NCI-H82 treated with DMSO at 0.1 percent for 48 hours (cell line): Measurements from ENCODE around the gene C3orf52.
A peak's percentile ranks its signal among the peaks of the same experiment; 100 is the strongest.
"Not testable (repeated sequence)": the region's sequence is repeated elsewhere in the genome, so short reads cannot be mapped to it uniquely, and the experiment has no call there.

Source experiments
- DNase-seq: peaks from one replicate; lab custom pipeline; 2025; ENCODE audit not compliant: unreplicated experiment; lab: John Stamatoyannopoulos, UW

Gene C3orf52, protein sequence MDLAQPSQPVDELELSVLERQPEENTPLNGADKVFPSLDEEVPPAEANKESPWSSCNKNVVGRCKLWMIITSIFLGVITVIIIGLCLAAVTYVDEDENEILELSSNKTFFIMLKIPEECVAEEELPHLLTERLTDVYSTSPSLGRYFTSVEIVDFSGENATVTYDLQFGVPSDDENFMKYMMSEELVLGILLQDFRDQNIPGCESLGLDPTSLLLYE

DNA sequence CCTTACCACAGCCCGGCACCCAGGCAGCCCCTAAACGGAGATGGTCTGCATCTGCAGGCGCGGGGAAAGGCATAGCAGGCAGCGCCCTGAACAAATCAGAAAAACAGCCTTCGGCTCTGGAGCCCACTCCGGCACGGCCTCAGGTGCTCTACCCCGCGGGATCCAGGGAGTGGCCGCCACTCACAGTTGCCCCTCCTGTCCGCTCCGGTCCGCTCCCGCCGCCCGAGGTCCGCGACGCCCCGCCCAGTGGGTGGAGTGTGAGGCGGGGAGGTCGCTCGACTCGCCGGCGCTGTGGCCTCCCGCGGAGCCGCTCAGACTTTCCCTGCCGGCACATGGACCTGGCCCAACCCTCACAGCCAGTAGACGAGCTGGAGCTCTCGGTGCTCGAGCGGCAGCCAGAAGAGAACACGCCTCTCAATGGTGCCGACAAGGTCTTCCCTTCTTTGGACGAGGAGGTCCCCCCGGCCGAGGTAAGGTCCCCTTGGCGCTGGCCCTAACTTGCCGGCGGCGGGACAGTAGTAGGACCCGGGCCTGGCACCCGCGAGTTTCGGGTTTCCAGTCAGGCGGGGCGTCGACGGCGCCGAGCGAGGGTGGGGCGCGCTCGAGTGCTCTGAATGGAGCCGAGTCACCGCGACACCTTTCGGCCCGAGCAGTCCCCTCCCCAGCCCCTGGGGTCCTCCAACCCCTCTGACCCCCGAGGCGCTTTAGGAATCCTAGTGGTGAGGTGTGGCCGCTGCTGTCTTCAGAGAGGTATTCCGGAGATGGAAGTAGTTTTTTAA lies at the start of gene C3orf52:
Gene C3orf52, plus strand, starts transcription at position 314 of the 779 bp plus-strand sequence. Its CDS starts 19 bp downstream, at position 333.
- peak; percentile 59 for DNase-seq

DNA sequence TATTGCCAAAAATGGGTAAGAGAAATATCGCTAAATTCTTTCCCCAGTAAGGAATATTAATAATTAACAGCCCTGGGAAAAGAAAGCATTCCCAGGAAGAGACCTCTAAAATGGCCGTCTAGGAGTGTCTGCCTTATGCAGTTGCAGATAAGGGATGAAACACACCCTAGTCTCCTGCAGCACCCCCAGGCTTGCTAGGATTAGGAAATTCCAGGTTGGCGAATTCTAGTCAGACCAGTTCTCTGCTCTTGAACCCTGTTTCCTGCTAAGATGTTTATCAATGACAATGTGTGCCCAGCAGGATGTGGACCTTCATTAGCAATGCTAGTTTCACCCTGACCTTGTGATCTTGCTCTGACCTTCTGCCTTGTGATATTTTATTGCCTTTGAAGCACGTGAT lies 49.0 kb upstream of the C3orf52 start:
- not testable (repeated sequence) for DNase-seq

DNA sequence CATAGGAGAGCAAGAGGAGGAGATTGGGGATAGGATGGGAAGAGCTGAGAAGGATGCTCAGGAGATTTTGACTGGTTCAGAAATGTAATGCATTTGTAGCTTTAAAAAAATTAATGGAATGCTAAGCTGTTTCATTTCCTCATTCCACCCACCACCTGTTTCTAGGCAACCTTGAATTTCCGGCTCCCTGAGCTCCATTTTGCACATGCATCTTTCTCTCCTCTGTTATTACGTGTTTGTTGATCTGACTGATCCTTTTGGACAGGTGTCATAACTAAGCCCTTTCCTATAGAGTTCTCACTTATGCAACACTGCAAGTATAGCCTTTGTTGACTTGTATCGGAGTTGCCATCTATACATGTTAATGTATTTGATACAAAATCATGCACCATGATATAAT lies 47.3 kb upstream of the C3orf52 start:
- DNase-seq: no peak

DNA sequence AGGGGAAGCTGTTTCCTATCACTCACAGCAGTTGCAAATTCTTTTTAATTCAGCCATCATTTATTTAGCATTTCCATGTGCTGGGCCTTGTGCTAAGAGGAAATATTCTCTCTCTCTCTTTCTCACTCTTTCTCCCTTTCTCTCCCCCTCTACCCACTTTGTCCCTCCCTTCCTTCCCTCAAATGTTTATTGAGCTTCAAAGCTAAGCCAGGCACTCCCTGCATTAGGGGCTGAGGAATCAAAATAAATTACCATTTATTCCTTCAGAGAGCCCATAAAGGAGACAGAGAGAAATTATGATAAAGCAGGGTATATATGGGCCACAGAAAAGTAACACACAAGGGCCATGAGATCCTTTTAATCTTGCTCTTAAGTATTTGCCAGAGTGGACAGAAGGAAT lies 44.9 kb upstream of the C3orf52 start:
- no peak for DNase-seq

DNA sequence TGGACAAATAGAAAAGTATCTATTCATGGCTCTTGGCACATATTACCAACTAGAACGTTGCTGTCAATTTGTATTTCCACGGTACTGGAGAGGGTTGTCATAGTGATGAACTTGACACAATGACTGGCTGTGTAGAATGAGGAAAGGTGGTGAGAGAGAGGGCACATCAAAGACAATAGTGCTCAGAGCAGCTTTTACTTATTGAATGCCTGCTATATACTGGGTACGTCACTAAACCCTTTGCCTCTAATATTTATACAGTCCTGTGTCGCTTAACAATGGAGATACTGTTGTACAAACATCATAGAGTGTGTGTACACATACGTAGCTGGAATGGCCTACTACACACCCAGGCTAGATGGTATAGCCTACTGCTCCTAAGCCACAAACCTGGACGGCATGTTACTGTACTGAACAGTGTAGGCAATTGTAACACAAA lies 43.3 kb upstream of the C3orf52 start:
- DNase-seq: no peak

DNA sequence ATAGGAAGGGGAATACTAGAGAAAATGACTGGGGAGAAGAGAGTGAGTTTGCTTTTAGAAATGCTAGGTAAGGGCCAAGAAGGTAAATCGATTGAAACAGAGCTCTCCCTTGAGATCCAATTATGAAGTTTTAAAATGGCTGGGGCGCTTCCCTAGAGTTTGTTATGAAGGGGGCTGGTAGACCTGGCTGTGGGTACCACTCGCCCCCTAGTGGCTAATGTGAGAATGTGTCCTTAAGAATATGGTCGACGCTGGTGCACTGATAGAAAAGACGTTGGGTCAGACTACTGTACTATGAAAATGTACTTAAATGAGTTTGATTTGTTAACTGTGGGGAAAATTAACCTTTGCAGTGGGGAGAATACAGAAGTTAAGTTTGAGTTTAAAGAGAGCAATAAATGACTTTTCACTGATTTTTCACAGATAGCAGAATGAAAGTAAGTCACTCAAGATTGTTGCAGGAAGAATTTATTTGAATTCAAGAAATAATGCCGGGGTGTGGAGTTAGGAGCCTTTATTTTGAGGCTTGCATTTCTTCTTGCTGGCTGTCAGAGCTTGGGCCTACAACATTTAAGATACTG lies 42.5 kb upstream of the C3orf52 start:
- DNase-seq: peak; percentile 95

DNA sequence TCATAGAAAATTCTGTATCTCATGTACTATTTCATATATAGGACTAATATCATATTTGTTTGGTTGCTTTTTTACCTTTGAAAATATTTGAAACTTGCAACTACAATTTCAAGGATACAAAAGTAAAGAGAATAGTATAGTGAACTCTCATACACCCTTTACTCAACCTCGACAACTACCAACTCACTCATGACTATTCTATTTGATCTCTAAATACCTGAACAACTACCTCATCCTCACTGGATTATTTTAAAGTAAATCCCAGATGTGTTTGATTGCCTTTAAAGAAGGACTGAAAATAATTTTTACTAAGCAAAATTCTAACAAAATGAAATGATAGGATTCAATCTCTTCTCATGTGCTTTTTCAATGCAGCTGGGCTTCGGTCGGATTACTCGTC lies 39.6 kb upstream of the C3orf52 start:
- DNase-seq: no peak

DNA sequence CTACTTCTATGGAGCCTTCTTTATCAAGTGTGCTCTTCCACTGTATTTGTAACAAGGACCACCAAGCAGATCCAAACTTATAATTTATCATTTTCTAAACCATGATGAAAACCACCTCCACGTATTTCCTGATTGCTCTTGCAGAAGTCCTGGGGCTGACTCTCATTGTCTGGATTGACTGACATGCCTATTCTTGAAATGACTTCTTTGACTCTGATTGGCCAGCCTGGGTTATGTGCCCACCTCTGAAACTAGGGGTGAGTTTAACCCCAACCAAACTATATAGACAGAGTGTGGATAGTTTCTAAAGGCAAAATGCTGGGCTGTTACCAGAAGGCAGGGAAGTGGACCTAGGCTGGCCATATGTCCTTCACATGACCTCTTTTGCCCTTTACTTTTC lies 38.9 kb upstream of the C3orf52 start:
- DNase-seq: no peak

DNA sequence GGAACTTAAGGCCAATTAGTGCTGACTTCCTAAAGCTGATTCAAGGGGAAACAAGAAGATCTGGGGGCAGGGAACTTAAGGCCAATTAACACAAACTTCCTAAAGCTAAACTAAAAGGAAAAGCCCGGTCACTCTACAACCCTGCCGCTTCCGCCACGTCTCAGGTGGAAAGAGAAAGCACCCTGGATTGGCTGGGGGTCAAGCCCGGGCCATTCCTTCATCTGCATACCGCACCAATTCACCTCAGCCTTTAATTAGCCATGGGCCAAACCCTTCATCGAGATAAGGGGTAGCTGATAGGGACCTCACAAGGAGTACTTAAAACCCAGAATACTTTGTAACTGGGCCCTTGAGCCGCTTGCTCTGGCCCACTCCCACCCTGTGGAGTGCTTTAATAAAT lies 37.3 kb upstream of the C3orf52 start:
- no peak for DNase-seq

DNA sequence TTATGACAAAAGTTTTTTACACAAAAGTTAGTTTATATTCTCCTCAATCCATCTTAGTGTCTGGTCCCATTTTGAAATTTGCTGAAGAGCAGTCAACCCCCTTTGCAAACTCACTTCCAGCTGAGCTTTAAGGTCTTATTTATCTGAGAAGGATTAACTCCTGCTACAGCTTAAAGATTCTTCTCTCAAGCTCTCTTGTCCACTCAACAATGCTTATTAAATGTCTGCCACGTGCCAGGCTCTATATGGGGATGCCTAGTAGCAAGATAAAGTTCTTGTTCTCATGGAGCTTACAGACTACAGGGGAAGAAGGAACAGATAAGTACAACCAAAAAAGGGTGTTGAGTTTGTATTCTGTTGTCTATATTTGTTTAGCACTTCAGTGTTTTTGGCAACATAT lies 33.0 kb upstream of the C3orf52 start:
- DNase-seq: peak; percentile 48

DNA sequence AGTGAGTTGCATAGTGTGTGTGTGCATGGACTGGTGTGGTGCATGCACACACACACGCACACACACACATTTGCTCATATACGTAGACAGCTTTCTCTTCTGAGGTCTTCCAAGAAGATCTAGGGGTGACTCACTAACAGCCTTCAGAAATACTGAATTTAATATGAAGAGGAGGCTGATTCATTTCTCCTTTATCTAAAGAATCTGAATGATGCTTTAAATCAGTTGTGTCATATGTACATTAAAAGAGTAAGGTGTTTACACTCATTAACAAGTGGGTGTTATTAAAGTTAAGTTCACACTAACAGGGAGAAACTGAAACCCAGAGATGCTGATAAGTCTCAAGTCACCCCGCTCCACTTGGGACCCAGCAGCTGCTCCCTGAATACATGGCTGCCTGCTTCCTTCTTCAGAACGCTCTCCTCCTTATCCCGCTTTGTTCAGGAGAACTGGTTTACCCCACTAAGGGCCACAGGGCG lies 29.7 kb upstream of the C3orf52 start:
- no peak for DNase-seq

DNA sequence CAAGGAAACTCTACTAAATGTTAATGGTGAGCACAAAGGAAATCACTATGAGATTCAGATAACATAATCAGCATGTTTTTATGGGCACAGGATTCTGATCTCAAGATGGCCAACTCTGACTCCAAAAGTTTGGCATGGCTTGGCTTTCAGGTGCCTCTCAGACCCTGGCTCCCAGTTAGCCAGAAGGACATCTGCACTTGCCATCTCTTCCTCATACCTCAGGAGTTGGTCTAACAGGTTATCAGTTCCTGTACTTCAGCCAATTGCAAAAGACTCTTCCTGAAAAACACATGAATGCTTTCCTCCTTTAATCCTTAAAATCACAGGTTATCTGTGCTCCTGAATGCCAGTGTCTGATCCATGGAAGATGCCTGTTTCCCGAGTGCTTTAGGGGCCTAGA lies 26.7 kb upstream of the C3orf52 start:
- no peak for DNase-seq

DNA sequence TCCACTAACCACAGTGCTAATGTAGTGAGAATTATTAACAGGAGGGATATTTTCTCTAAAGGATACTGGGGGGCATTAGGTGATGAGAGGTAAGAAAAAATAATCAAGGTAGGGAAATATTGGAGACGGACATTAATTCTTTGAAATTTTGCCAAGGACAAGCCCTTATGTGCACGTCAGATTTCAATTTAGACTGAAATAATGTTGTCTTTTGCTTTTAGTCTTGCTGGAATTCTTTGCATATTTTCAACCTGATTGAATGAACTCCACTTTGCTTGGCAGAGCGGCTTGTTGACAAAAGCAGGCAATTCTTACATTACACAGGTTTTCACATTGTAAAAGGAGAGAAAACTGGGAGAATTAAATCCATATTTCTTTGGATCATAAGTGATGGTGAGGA lies 25.0 kb upstream of the C3orf52 start:
- no peak for DNase-seq

DNA sequence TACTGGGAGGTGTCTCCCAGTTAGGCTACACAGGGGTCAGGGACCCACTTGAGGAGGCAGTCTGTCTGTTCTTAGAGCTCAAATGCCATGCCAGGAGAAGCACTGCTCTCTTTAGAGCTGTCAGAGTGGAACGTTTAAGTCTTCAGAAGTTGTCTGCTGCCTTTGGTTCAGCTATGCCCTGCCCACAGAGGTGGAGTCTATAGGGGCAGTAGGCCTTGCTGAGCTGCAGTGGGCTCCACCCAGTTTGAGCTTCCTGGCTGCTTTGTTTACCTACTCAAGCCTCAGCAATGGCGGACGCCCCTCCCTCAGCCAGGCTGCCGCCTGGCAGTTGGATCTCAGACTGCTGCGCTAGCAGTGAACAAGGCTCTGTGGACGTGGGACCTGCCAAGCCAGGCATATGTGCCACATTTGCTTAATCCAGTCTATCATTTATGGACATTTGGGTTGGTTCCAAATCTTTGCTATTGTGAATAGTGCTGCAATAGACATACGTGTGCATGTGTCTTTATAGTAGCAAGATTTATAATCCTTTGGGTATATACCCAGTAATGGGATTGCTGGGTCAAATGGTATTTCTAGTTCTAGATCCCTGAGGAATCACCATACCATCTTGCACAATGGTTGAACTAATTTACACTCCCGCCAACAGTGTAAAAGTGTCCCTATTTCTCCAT lies 13.7 kb upstream of the C3orf52 start:
- not testable (repeated sequence) for DNase-seq

DNA sequence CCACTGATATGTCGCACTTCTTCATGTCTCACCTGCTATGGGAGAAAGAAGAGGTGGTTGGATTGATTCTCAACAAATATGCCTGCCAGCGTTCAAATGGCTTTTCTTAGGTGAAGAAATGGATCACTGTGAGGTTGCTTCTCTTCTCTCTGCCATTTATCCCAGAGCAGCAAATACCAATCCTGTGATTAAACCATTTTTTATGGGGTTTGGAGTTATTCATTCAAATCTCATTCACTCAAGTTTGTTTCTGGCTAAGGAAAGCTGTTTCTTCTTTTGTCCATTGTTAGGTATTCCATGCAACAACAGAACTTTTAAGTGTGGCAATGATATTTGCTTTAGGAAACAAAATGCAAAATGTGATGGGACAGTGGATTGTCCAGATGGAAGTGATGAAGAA lies 12.2 kb upstream of the C3orf52 start:
- no peak for DNase-seq

DNA sequence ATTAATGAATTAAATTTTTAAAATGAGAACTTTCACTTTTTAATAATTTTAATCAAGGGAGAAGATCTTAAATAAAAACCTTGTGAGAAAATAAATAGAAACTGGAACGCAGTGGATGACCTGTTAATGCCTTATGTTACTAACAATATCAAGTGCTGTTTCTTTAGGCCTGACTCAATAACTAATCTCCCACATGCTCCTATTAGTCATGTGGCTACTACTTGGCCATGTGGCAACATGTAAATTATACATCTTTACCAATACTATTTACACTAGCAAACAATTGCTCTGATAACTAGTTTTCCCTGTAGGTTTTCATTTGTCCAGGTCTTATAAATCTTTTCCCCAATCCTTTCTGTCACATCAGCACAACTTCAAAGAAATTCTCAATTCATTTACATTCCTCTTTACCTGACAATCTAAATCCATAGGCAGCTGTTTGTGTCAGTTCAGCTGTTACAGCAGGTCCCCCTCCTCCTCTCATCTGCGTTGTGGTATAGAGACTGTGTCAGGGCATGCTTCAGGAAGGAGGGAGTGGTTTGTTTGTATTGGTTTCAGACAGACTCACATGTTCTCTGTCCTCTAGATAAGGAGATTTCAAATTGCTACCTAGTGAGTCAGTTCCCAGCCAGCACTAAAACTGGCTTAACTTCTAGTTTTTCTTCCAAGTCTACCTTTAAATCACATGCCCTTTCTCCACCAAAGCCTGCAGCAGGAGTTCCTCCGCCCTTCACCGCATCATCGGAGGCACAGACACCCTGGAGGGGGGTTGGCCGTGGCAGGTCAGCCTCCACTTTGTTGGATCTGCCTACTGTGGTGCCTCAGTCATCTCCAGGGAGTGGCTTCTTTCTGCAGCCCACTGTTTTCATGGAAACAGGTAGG lies 11.3 kb upstream of the C3orf52 start:
- DNase-seq: peak; percentile 64

DNA sequence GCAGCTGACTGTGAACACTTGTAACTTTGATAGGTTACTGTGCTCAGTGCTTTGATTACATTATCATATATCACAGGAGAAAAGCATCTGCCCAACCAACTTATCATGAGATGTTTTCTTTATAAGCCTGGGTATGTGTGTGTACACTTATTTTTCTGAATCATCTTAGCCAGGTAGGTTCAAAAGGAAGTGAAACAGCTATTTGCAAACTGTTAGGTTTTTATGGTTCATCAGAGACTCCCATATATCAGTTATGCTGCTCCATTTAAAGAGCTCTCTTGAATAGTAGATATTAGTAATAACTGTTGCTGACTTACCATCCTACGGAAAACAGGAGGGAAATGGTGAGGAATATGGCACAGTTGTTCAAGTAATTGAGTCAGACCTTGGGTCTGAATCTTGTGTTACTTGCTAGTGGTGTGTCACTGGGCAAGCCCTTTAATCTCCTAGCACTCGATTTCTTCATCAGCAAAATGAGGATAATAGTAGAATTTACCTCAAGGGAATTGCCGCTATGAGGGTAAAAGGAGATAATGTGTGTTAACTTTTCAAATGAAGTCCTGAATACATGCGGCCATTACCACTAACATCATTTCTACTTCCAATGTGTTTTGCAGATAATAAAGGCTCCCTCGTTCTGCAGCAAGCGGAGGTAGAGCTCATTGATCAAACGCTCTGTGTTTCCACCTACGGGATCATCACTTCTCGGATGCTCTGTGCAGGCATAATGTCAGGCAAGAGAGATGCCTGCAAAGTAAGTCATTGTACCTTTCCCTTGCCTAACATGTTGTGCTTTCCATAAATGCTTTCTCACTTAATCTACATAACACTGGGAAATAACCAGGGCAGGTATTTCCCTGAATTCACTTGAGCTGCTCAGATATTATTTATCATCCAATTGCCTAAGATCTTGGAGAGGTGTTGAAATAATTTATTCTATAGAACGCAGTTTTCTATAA lies 7.8 kb upstream of the C3orf52 start:
- no peak for DNase-seq

DNA sequence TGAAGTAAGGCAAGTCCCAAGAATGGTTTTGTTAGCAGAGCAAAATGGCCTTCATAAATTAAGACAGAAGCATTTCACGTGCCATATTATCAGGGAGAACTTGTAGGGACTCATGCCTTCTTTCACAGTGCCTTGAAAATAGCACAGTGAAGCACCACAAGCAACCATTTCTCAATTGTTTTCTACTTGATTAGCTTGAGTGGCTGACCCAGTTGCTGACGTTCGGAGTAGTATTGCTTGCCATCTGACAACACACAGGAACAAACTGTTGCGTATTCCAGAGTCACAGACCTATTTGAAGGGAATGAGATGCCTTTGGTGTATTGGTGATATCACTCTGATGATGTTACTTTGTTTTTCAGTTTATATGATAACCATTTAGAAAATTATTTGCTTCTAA lies 3.0 kb upstream of the C3orf52 start:
- DNase-seq: no peak

DNA sequence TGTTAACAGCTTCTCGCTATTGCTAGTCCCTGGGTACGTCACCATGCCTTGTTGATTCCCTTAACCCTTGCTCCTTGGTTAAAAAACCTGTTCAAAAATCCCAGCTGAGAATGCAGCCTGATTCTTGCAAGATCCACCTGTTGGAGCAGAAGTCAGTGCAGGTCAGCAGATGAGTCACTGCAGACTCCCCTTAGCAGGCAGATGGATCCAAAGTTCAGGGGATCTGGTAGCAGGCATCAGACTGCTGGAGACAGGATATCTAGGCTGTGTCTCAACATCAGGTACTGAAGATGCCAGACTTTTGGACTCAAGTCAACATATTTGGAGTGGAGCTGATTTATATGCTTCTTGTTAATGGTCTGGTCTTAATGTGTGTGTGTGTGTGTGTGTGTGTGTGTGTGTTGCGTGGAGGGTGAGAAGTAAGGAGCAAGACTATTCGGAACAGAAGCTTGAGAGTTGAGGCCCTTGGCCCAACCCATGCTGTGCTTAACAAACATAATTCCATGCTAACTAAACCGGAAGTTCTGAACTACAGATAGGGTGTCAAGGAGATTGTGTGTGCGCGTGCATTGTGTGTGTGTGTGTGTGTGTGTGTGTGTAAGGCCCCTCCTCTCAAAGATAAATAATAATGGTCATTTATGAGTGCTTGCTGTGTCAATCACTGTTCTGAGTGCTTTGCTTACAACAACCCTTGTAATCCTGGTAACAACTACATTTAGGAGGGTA lies 1.0 kb upstream of the C3orf52 start:
- no peak for DNase-seq
